Mesothelial cell of epicardium (in vitro differentiated cells): ENCODE measurements around the gene KRTAP15-1. TPM values are rescaled to one million over a fixed set of nuclear protein-coding genes. Genes with fewer than 3 reads are reported as not detected.

Source experiments
- DNase-seq, 2 experiments: peaks; one replicate each; pipeline ENCODE4 v3.0.0; 2021; ENCODE audit warnings: low spot score in 2 of 2; ENCODE audit not compliant: unreplicated experiment in 2 of 2
- H3K27ac Mint-ChIP-seq: 2 replicates; pipeline ENCODE4 v1.8.0; 2021; ENCODE audit warnings: mixed read lengths
- H3K27me3 Mint-ChIP-seq: 2 replicates; pipeline ENCODE4 v1.8.0; 2021; ENCODE audit warnings: low read depth, mixed read lengths
- H3K36me3 Mint-ChIP-seq: 2 replicates; pipeline ENCODE4 v1.8.0; 2021; ENCODE audit warnings: mixed read lengths
- H3K4me1 Mint-ChIP-seq: 2 replicates; pipeline ENCODE4 v1.8.0; 2021; ENCODE audit warnings: mixed read lengths
- H3K4me3 Mint-ChIP-seq: 2 replicates; pipeline ENCODE4 v1.8.0; 2021; ENCODE audit warnings: mild to moderate bottlenecking, moderate library complexity, mixed read lengths
- H3K9me3 Mint-ChIP-seq: 2 replicates; pipeline ENCODE4 v1.8.0; 2021; ENCODE audit warnings: mixed read lengths
- total RNA-seq: library from RNA; stranded (reverse); gene quantifications from 3 replicates; pipeline ENCODE4 v1.2.1, GENCODE V29; 2021
- TF ChIP-seq, protein P1 (sequence below): fragments of 200-600 bp; sonication (generic); IDR thresholded peaks from one replicate; pipeline ENCODE4 v1.5.0; 2021; ENCODE audit warnings: antibody characterized with exemption; ENCODE audit not compliant: unreplicated experiment

KRTAP15-1 gene
- total RNA-seq, 1 donor from 2014 or later: not detected

- peaks cover 20% of the 10 kb centered on the region for H3K4me1 Mint-ChIP-seq
- no peaks in the 10 kb centered on the region for H3K9me3 Mint-ChIP-seq
- H3K36me3 Mint-ChIP-seq: no peaks in the 10 kb centered on the region
- no peaks in the 10 kb centered on the region for H3K27me3 Mint-ChIP-seq
- TF ChIP-seq, protein P1, sequence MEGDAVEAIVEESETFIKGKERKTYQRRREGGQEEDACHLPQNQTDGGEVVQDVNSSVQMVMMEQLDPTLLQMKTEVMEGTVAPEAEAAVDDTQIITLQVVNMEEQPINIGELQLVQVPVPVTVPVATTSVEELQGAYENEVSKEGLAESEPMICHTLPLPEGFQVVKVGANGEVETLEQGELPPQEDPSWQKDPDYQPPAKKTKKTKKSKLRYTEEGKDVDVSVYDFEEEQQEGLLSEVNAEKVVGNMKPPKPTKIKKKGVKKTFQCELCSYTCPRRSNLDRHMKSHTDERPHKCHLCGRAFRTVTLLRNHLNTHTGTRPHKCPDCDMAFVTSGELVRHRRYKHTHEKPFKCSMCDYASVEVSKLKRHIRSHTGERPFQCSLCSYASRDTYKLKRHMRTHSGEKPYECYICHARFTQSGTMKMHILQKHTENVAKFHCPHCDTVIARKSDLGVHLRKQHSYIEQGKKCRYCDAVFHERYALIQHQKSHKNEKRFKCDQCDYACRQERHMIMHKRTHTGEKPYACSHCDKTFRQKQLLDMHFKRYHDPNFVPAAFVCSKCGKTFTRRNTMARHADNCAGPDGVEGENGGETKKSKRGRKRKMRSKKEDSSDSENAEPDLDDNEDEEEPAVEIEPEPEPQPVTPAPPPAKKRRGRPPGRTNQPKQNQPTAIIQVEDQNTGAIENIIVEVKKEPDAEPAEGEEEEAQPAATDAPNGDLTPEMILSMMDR: no peak
- peak overlapping the region; percentile 32 for H3K27ac Mint-ChIP-seq
- no peak overlapping the region for H3K4me3 Mint-ChIP-seq
- DNase-seq: no peak
These were observed 29.0 kb downstream of the KRTAP15-1 start for GRCh38 chr21:30468900-30469714.

- peak overlapping the region; percentile 59 for H3K27ac Mint-ChIP-seq
- H3K36me3 Mint-ChIP-seq: no peaks in the 10 kb centered on the region
- no peaks in the 10 kb centered on the region for H3K27me3 Mint-ChIP-seq
- H3K4me3 Mint-ChIP-seq: no peak overlapping the region
- no peak for DNase-seq
- H3K9me3 Mint-ChIP-seq: peaks cover 11% of the 10 kb centered on the region
- TF ChIP-seq, protein P1: no peak
- H3K4me1 Mint-ChIP-seq: peaks cover 20% of the 10 kb centered on the region
These were observed 37.9 kb downstream of the KRTAP15-1 start for GRCh38 chr21:30478004-30478403.

DNA sequence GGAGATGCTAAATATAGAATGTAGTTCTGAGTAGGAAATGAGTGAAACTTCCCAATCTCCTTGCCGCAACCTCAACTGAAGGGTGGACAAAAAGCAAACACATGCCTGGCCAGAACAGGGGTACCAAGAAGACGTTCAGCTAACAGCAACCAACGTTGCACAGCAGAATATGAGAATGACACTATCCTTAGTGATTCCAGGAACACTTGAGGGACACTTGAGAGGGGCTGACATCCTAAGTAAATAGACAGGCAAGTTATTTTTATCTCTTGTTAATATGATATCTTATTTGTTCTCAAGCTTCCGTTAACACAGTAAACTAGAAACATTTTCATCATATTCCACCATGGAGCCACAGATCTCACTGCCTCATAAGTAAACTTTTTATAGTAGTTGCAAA lies 39.2 kb downstream of the KRTAP15-1 start:
- Mint-ChIP-seq H3K4me1 (peaks cover 20% of the 10 kb centered on the region), H3K9me3 (peaks cover 11% of the 10 kb centered on the region), H3K4me3 (no peak overlapping the region), H3K36me3 (no peaks in the 10 kb centered on the region), H3K27me3 (no peaks in the 10 kb centered on the region), H3K27ac (no peak overlapping the region)
- TF ChIP-seq, protein P1: no peak
- no peak for DNase-seq

DNA sequence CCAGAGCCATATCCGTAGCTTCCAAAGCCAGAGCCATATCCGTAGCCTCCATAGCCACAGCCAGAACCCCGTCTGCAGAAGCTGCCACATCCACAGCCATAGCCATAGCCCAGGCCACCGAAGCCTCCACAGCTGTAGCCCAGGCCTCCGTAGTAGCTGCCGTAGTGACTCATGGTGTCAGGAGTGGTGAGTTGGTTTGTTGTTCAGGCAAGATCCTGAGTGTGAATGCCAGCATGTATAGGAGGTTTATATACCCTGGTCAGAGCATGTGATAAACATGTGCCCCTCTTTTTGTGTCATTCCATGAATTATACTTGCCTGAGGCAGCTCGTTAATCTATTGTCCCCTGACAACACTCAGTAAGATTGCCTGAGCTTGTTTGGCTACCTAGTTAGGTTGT lies 40.1 kb downstream of the KRTAP15-1 start, which contains the start of gene KRTAP19-1:
Gene KRTAP19-1 (minus strand): TSS at position 223 of the 400 bp plus-strand sequence. CDS start 50 bp downstream, at position 173.
- peak within 1 kb of the TSS; percentile 25 for H3K27ac Mint-ChIP-seq
- H3K9me3 Mint-ChIP-seq: peaks cover 15% of the 10 kb centered on the region
- TF ChIP-seq, protein P1: no peak
- H3K4me1 Mint-ChIP-seq: peaks cover 20% of the 10 kb centered on the region
- H3K36me3 Mint-ChIP-seq: no peaks in the 10 kb centered on the region
- H3K27me3 Mint-ChIP-seq: no peaks in the 10 kb centered on the region
- no peak for DNase-seq
- H3K4me3 Mint-ChIP-seq: no peak within 1 kb of the TSS

GRCh38 chr21:30482130-30482529 lies 42.1 kb downstream of the KRTAP15-1 start:
- Mint-ChIP-seq H3K27ac (no peak overlapping the region), H3K4me3 (no peak overlapping the region), H3K9me3 (peaks cover 22% of the 10 kb centered on the region), H3K4me1 (peaks cover 18% of the 10 kb centered on the region), H3K27me3 (no peaks in the 10 kb centered on the region), H3K36me3 (no peaks in the 10 kb centered on the region)
- DNase-seq: no peak
- TF ChIP-seq, protein P1: no peak
